DMS 273 treated with DMSO at 0.1 percent for 48 hours (cell line): ENCODE measurements around the gene LRIG2.
A peak's percentile ranks its signal among the peaks of the same experiment; 100 is the strongest.
"Not testable (repeated sequence)": the region's sequence is repeated elsewhere in the genome, so short reads cannot be mapped to it uniquely, and the experiment has no call there.

Source experiments
- DNase-seq: peaks from one replicate; lab custom pipeline; 2025; lab: John Stamatoyannopoulos, UW

LRIG2 gene

DNA sequence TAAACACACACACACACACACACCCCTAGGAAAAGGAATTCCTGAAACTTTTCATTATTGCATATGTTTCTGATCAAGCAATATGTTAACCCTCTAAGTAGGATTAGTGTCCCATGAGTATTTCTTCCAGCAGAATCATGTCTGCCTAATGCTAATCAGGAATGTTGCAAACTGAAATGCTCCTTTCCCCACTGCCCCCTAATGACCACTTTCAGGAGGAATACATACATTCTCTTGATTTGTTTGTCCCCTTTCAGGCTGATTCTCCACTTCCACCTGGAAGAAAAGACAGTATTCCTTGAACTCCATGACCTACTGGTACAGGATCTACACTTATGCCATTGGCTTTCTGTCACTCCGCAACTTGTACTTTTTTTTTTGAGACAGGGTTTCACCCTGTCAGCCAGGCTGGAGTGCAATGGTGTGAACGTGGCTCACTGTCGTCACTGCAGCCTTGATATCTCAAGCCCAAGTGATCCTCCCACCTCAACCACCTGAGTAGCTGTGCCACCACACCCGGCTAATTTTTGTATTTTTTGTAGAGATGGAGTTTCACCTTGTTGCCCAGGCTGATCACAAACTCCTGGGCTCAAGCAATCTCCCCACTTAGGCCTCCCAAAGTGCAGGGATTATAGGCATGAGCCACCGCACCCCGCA, 56.7 kb downstream of the LRIG2 start:
- no peak for DNase-seq

DNA sequence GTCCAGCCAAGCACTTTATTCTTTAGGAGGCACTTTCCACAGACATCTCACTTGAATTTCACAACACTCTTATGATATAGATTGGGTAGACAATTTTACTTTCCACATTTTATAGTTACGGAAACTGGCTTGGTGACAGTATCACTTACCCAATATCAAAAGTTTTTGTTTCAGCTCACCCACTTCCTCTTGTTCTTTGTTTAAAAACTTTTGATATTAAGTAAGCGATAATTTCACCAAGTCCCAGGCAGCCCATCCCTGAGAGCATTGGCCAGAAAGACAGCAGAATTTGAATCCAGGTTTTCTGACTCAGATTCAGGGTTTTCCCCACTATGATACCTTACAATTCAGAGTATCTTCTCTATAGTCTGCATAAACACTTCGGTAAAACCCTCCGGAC, 60.0 kb downstream of the LRIG2 start:
- DNase-seq: no peak

DNA sequence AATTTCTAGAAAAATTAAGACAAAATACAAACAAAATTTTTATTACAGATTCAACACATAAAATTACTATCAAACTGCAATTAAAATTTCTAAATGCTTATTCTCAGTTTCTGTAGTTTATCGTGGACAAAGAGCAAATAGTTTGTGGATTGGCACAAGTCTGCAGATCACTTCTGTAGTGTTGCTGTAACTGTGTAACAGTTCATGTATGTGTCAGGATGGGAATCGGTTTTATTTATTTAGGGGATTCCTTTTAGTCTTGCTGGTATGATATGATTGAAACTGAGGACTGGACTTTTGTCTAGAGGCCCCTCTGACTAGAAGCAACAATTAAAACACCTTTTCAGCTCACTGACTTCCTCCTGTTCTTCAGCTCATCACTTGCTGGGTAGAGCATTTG, 60.8 kb downstream of the LRIG2 start:
- DNase-seq: no peak

DNA sequence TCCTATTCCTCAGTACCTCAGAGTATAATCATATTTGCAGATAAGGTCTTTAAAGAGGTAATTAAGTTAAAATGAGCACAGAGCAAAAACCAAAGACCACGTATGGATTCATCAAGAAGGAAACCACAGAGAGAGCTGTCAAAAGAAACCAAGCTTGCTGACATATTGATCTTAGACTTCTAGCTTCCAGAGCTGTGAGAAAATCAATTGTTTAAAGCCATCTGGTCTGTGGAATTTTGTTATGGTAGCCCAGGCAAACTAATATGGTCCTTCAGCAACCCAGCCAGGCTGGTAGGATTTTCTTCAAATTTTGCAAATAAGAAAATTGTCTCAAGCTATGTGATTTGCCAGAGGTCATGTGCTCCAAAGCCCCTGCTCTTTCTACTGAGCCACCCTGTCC, 62.5 kb downstream of the LRIG2 start:
- DNase-seq: no peak

DNA sequence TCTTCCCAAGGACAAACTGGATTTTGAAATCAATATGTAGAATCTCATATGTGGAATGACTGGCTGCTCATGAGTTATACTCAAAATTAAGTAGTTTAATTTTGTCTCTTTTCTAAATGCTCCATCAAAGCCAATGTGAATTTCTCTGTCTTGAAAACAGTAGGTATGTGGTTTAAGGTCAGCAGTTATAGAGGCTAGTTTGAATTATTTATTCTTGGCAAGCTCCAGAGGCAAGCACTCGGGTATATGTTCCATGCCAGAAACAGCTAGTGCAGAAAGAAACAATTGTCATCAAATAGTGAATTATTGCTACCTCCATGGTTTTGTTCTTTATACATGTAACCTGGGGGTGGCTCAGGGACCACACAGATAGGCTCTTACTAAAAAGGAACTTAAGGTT, 63.5 kb downstream of the LRIG2 start:
- DNase-seq: no peak

DNA sequence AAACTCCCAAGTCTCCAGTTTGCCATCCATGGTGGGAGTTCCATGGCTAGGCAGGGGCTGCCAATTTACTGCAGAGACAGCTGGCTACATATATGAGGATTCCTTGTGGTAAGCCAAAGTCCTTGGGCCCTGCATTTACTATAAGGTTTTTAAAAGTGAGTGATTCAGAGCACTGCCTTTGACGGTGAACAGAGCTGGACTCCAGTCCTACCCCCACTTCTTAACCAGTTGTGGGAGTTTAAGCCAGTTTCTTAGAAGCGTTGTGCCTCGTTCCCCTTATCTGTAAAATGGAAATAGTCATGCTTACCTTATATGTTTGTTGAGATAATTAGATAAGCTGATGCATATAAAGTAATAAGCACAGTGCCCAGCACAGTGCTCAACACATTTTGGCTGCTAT, 64.6 kb downstream of the LRIG2 start:
- DNase-seq: no peak

DNA sequence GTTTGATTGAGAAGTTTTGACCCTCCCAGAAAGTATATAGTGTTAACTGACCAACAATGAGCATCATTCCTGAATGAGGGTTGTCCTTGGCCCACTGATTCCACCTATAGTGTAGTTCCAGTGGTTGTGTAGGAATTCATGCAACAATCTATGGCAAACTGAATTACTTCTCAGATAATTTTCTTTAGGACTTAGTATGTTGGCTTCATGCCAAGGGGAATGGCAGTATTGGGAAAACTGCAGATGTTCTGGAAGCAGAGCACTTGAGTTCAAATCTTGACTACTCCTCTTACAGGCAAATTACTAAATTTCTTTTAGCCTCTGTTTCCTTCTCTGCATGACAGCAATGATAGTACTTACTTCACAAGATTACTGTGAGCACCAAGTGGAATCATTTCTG, 65.8 kb downstream of the LRIG2 start:
- DNase-seq: no peak

DNA sequence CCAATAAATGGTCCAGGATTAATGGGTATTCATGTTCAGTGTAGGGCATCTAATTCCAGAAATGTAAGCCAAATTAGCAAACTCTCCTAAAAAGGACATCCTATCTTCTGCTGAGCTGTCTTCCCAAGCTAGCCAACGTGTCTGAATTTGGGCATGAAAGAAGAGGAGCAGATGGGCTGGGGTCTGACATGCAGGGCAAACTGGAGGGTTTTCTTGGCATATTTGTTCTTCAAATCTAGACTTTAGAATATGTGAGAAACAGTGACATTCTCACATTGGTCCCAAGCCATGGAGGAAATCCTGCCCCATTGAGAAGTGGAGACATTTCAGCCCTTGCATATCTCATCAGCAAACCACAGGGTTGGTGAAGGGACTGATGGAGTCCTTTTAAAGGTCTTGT, 67.2 kb downstream of the LRIG2 start:
- no peak for DNase-seq

DNA sequence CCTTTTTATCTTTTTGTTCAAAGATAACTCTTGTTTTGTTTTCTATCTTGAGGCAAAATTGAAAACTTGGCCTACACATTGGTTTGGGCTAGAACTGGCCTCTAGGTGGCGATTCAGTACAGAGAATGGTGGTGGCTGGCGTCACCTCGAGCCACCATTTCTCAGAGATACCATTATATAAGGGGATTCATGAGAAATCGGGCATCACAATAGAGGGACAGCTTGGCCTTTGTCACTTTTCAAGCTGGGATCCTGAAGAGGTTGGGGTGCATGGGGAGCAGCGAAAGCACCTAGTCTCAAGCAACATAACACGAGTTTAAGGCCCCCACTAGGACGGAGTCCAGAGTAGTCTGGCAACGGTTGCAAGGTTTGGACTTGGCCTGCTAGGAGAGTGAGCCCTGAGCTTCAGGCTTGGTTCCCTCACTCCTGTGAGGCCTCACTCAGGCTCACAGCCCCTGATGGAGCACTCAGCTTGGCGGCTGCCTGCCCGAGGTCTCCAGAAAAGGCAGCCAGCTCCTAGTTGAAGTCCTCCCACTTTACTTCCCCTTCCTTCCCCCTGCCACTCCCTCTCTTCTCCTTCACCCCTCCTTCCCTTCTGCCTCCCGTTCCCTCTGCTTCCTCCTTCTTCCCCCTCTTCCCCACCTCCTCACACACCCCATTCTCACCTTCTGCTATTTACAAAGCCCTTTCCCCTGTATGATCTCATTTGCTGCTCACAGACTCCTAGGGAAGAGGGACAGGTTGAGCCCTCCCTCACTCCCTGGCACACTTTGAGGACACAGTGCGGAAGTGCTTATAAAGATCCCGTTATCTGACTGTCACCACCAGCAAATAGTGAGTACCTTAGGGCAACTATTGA, 67.8 kb downstream of the LRIG2 start:
- peak; percentile 30 for DNase-seq

DNA sequence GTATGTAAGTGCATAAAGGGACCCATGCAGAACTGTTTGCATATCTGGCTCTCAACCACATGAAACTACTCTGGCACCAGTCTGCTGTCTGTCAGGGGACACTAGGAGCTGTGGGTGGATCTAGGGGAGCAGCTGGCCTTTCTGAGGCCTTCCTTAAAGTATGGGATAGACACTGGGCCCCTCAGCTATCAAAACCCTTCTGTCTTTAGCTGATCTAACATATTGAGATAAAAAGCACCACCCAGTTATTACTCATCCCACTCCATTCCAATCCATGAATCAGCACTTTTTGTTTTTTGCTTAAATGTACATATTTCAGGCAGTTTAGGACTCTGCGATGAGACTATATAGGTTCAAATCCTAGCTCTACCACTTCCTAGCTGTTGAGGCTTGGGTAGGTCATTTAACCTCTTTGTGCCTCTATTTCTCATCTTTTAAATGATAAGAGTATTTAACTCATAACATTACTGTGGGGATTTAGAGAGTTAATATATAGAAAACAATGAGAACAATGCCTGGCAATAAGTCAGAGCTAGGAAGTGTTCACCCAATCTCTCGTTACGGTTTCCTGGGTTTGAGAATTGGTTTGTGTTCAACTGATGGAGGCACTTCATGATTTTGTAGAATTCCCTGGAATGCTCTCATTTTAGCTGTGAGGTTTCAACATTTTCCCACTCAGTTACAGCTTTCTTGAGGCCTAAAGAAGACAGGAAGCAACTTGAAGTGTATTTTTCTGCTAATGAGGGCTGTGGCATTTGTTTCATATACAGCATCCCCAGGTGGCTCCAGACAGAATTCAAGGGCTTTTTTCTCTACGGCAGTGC, 68.9 kb downstream of the LRIG2 start:
- no peak for DNase-seq

DNA sequence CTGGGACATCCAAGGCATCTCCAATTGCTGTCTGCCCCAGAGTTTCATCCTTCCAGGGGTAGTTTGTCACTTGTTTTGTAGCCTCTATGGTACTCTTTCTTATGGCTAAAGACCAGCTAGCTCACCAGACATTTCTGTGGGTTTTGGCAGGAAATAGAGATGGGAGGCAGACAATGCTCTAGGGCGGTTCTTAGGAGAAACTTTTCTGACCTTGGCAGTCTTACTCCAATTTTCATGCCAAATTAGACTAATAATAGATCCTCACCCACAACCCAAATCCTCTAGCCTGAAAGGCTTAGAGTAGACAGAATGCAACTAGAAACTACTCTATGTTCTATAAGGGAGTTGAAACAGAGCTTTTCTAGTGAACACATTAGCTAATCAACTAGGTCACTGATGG, 69.8 kb downstream of the LRIG2 start:
- DNase-seq: no peak

DNA sequence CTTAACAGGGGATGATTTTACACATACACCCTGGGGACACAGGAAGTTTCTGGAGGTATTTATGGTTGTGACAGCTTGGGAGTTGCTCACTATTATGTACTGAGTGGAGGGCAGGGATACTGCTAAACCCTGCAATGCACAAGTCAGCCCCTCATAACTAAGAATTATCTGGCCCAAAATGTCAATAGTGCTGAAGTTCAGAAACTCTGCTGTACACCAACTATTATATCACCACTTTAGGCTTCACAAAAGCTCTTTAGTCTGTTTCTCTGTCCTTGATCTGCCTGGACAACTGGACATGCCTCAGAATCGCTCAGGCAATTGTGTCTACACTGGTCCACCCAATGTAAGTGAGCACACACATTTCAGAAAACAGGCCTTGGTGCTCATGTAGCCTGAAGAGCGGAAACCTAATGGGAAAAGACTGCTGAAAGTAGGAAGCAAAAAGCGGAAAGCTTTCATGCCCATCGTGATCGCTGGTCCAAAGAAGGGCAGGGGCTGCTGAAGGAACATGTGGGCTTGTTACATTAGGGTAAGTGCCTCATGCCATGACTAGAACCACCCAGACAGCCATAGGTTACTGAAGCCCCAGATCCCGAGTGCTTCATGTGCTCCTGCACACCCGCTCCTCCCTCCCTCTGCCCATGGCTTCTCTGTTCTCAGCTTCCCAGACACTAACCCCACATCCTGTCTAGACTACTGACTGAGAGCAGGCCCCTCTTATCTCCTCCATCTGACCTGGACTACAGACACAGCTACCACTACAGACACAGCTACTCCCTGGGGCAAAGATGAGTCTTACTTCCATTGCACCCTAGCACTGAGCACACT, 73.5 kb downstream of the LRIG2 start:
- no peak for DNase-seq

DNA sequence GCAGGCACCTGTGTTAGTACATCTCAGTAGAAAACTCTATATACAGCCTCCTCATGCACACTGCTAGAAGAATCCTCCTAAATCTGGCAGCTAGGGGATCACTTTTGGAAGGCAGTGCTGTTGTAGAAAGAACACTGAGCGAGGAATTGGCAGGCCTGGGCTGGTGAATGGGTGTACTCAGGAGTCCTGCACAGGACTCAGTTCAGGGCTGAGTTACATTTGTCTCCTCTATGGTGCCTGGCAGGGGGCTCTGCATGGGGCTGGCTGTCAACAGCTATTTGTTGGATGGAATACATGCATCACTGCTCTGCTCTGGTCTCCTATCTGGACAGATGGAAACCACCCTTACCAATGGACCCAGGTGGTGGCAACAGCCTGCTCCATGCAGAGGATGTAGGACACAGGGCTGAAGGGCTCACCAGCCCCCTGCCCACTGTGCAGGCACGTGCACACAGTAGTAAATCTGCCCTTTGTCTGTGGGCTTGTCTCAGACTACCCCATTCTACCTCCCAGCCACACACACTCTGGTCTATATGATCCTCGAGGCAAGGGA, 74.2 kb downstream of the LRIG2 start:
- DNase-seq: no peak

DNA sequence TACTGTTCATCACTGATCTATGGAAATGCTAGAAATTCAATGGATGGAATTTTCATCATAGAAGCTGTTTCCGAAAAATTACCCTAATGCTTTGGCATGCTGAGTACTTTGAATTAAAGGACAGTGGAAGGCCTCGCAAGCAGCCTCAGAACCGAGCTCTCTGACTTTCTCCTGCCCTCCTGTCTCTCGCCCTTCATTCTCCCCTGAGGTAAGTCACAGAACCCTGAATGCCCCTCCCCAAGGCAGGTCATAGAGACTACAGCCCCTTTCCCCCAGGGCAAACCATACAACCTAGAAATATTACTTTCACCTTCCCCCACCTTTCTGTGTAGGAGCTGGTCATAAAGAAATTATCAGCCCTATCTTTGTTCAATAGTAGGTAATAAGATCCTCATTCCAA, 74.8 kb downstream of the LRIG2 start:
- DNase-seq: no peak

DNA sequence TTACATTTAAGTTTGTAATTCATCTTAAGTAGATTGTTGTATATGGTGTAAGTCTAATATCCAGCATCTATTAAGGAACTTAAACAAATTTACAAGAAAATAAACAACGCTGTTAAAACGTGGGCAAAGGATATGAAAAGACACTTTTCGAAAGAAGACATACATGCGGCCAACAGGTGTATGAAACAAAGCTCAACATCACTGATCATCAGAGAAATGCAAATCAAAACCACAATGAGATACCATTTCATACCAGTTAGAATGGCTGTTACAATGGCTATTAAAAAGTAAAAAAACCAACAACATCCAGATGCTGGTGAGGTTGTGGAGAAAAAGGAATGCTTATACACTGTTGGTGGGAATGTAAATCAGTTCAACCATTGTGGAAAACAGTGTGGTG, 77.5 kb downstream of the LRIG2 start:
- DNase-seq: not testable (repeated sequence)

DNA sequence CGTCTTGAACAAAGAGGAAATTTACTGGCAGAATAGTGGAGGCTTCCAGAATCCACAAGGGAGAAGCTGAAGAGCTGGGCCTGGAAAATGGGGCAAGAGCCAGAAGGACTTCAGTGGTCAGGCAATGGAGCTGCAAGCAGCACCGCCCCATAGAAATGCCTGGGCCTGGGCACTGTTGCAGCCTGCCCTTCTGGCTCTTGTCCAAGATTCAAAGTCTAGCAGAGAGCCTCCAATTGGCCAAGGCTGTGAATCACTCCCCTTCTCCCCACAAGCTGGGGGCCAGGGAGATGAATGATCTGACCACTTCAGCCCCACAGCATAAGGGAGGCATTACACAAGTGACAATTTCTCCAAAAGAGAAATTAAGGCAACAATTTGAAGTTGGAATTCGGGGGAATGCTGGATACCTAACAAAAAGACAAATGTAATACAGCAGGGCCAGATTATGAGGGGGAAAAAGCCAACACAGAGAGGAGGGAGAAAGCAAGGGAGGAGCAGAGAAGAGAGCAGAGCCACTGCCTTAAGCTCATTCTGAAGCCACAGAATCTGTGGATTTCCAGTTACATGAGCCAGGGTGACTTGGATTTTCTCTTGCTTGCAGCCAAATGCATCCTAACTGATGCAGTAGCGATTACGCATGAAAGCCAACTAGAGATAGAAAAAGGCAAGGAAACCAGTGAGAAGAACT, 80.3 kb downstream of the LRIG2 start:
- DNase-seq: peak; percentile 18

DNA sequence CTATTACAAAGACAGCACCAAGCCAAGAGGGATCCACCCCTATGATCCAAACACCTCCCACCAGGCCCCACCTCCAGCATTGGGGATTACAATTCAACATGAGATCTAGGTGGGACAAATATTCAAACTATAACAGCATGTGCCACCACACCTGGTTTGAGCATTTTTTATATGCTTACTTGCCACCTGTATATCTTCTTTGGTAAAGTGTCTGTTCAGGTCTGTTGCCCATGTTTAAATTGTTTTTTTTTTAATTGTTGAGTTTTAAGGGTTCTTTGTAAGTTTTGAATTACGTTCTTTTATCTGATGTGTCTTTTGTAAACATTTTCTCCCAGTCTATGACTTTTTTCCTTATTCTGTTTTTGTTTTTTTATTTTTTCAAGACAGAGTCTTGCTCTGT, 83.4 kb downstream of the LRIG2 start:
- DNase-seq: no peak

DNA sequence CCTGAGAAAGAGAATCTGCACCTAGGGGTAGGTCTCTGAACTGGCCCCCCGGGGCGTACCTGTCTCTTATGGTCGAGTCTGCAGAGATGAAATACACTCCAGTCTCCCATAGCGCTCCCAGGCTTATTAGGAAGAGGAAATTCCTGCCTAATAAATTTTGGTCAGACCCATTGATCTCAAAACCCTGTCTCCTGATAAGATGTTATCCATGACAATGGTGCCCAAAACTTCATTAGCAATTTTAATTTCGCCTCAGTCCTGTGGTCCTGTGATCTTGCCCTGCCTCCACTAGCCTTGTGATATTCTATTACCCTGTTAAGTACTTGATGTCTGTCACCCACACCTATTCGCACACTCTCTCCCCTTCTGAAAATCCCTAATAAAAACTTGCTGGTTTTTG, 85.7 kb downstream of the LRIG2 start:
- not testable (repeated sequence) for DNase-seq

DNA sequence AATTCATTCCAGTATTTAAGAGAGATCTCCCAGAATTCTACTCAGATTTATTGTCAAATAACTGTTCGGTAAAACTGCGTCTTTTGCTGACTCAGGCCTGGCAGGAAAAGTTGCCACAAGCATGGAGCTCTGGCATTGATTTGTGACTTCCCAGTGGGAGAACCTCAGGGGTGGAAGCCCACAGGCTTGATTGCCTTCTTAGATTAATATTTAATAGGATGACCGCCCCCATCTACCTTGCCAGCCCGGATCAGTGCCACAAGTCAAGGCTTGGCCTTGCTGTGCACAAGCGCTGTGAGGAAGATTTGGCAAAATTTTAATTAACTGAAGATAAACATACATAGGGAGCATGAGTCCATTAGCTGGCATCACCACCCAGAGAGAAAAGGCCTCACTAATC, 93.5 kb downstream of the LRIG2 start:
- DNase-seq: no peak

DNA sequence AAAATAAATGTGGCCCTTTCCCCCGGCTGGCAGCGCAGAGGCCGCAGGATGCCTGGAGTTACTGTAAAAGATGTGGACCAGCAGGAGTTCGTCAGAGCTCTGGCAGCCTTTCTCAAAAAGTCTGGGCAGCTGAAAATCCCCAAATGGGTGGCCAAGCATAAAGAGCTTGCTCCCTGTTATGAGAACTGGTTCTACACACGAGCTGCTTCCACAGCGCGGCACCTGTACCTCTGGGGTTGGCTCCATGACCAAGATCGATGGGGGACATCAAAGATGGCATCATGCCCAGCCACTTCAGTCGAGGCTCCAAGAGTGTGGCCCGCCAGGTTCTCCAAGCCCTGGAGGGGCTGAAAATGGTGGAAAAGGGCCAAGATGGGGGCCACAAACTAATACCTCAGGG, 95.9 kb downstream of the LRIG2 start:
- no peak for DNase-seq

DNA sequence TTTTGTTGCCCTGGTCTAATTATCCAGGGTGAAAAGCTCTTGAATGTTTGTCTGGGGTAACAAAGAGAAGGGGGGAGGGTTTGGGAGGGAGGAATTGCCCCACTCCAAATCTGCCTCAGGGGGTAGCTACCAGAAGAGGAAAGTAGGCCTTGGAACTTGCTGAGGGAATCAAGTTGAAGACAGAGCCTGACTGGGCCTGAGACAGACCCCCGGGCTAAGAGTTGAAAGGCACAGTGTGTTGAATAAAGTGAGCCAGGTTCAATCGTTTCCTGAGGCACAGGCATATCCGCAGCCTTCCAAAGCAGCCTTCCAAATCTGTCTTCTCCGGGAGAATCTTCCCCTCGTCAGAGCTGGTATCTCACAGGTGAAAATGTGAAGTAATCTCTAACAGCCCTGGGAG, 96.6 kb downstream of the LRIG2 start:
- DNase-seq: no peak
